HEK293 (cell line): Measurements from ENCODE around the gene CSAD.
"Not testable (repeated sequence)": the region's sequence is repeated elsewhere in the genome, so short reads cannot be mapped to it uniquely, and the experiment has no call there.

Source experiments
- CTCF ChIP-seq: fragments of 450-650 bp; formaldehyde crosslinking; IDR thresholded peaks from 2 replicates; pipeline ENCODE4 v1.5.1; 2016; ENCODE audit warnings: missing biosample characterization, missing genetic modification characterization
- EGR2 ChIP-seq: fragments of 450-650 bp; formaldehyde crosslinking; IDR thresholded peaks from 2 replicates; pipeline ENCODE4 v1.5.1; 2016; ENCODE audit warnings: low read depth, missing biosample characterization, missing genetic modification characterization
- KLF7 ChIP-seq: fragments of 450-650 bp; formaldehyde crosslinking; IDR thresholded peaks from 2 replicates; pipeline ENCODE4 v1.5.1; 2016; ENCODE audit warnings: missing biosample characterization, missing genetic modification characterization, borderline replicate concordance
- YY1 ChIP-seq: fragments of 450-650 bp; formaldehyde crosslinking; IDR thresholded peaks from 2 replicates; pipeline ENCODE4 v1.5.1; 2018; ENCODE audit warnings: missing biosample characterization, missing genetic modification characterization
- ZBTB1 ChIP-seq: fragments of 450-650 bp; formaldehyde crosslinking; IDR thresholded peaks from 2 replicates; pipeline ENCODE4 v1.5.1; 2016; ENCODE audit warnings: missing biosample characterization, missing genetic modification characterization
- ZBTB7A ChIP-seq: fragments of 450-650 bp; formaldehyde crosslinking; IDR thresholded peaks from 2 replicates; pipeline ENCODE4 v1.5.1; 2016; ENCODE audit warnings: low read depth, missing biosample characterization, missing genetic modification characterization
- ZNF138 ChIP-seq: fragments of 450-650 bp; formaldehyde crosslinking; IDR thresholded peaks from 2 replicates; pipeline ENCODE4 v1.5.1; 2016; ENCODE audit warnings: missing biosample characterization, missing genetic modification characterization, borderline replicate concordance
- ZNF416 ChIP-seq: fragments of 450-650 bp; formaldehyde crosslinking; IDR thresholded peaks from 2 replicates; pipeline ENCODE4 v1.5.1; 2016; ENCODE audit warnings: missing biosample characterization, missing genetic modification characterization
- ZNF558 ChIP-seq: fragments of 450-650 bp; formaldehyde crosslinking; IDR thresholded peaks from 2 replicates; pipeline ENCODE4 v1.5.1; 2016; ENCODE audit warnings: missing biosample characterization, missing genetic modification characterization
- ZNF639 ChIP-seq: fragments of 450-650 bp; formaldehyde crosslinking; IDR thresholded peaks from 2 replicates; pipeline ENCODE4 v1.5.1; 2016; ENCODE audit warnings: missing biosample characterization, missing genetic modification characterization
- ZNF660 ChIP-seq: fragments of 450-650 bp; IDR thresholded peaks from 2 replicates; pipeline ENCODE4 v1.5.1; 2018; ENCODE audit warnings: missing biosample characterization, mild to moderate bottlenecking, missing genetic modification characterization
- ZNF777 ChIP-seq: fragments of 450-650 bp; formaldehyde crosslinking; IDR thresholded peaks from 2 replicates; pipeline ENCODE4 v1.5.1; 2017; ENCODE audit warnings: missing biosample characterization, missing genetic modification characterization, borderline replicate concordance
- TF ChIP-seq, protein P1 (sequence below): fragments of 450-650 bp; formaldehyde crosslinking; IDR thresholded peaks from 2 replicates; pipeline ENCODE4; 2016; ENCODE audit warnings: missing biosample characterization, missing genetic modification characterization
- TF ChIP-seq, protein P2 (sequence below): sonication (generic); formaldehyde crosslinking; IDR thresholded peaks from 2 replicates; pipeline ENCODE4 v1.8.1; 2022; ENCODE audit warnings: mild to moderate bottlenecking, moderate library complexity, missing genetic modification reagents

GRCh38 chr12:53202316-53202715, 21.6 kb upstream of the CSAD start:
- TF ChIP-seq CTCF; ZBTB7A (tag by site-specific recombination); ZBTB1; ZNF777 (tag by site-specific recombination); KLF7 (tag by site-specific recombination); ZNF138 (tag by site-specific recombination); YY1 (tag by site-specific recombination); ZNF639 (tag by site-specific recombination); ZNF558 (tag by site-specific recombination); EGR2 (tag by site-specific recombination); ZNF416; ZNF660 (tag by site-specific recombination): not testable (repeated sequence)
- TF ChIP-seq, protein P1, sequence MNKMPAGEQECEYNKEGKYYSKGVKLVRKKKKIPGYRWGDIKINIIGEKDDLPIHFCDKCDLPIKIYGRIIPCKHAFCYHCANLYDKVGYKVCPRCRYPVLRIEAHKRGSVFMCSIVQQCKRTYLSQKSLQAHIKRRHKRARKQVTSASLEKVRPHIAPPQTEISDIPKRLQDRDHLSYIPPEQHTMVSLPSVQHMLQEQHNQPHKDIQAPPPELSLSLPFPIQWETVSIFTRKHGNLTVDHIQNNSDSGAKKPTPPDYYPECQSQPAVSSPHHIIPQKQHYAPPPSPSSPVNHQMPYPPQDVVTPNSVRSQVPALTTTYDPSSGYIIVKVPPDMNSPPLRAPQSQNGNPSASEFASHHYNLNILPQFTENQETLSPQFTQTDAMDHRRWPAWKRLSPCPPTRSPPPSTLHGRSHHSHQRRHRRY (tag by site-specific recombination) = not testable (repeated sequence)
- TF ChIP-seq, protein P2, sequence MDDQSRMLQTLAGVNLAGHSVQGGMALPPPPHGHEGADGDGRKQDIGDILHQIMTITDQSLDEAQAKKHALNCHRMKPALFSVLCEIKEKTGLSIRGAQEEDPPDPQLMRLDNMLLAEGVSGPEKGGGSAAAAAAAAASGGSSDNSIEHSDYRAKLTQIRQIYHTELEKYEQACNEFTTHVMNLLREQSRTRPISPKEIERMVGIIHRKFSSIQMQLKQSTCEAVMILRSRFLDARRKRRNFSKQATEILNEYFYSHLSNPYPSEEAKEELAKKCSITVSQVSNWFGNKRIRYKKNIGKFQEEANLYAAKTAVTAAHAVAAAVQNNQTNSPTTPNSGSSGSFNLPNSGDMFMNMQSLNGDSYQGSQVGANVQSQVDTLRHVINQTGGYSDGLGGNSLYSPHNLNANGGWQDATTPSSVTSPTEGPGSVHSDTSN (CRISPR knock-in tag) = not testable (repeated sequence)
